Activated CD8-positive, alpha-beta memory T cell treated with anti-CD3 and anti-CD28 coated beads for 24 hours (primary cell): ENCODE data around the gene CHD9.
"Not testable (repeated sequence)": the region's sequence is repeated elsewhere in the genome, so short reads cannot be mapped to it uniquely, and the experiment has no call there.

Experiments used
- DNase-seq: peaks from one replicate; pipeline ENCODE4 v3.0.0-alpha.2; 2020

CHD9 gene

DNA sequence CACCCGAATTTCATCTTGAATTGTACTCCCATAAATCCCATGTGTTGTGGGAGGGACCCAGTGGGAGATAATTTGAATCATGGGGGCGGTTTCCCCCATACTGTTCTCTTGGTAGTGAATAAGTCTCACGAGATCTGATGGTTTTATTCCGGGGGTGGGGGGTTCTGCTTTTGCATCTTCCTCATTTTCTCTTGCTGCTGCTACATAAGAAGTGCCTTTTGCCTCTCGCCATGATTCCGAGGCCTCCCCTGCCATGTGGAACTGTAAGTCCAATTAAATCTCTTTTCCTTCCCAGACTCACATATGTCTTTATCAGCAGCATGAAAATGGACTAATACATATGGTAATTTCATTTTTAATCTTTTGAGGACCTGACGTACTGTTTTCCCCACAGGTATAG is 20.7 kb downstream of the CHD9 start:
- DNase-seq = not testable (repeated sequence)

DNA sequence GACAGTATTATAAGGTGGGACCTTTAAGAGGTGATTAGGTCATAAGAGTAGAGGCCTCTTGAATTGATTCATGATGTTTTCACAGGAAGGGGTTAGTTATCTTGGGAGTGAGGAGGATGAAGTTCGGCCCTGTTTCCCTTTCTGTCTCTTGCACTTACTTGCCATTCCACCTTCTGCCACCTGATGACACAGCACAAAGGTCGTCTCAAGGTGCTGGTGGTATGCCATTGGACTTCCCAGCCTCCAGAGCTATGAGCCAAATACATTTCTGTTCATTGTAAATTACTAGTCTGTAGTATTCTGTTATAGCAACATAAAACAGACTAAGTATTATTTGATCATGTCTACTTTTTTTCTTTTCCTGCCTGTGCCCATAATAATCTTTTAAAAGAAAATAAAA is 23.5 kb downstream of the CHD9 start:
- DNase-seq = no peak

DNA sequence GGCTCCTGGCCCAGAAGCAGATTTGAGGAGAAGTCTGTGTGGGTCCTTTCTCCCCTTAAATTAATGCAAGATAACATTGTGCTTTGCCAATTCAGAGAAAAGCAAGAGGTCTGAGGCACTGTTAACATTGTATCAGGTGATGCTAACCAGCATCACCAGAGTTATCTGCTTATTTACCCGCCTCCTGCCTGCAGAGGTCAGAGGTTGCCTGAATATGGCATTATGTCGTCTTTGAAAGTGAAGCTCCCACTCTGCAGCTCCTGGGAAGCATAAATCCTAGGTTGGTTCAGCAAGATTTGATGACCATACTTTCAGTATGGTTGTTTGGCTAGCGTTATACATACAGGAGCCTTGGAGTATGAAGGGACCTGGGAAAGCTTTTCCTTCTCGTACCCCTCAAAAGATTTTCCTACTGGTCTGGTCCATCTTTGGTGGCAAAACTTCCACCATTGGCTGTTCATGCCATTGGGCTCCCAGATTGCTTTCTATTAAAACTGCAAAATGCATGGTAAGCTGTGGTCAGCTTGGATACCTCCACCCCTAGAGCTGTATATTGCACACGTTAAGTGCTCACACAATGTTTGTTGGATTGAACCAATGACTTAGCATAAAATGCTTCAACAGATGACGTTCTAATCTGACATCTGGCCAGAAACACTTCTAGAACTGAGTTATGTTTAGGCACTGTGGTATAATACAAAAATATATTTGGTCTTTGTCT is 24.1 kb downstream of the CHD9 start:
- DNase-seq = no peak

DNA sequence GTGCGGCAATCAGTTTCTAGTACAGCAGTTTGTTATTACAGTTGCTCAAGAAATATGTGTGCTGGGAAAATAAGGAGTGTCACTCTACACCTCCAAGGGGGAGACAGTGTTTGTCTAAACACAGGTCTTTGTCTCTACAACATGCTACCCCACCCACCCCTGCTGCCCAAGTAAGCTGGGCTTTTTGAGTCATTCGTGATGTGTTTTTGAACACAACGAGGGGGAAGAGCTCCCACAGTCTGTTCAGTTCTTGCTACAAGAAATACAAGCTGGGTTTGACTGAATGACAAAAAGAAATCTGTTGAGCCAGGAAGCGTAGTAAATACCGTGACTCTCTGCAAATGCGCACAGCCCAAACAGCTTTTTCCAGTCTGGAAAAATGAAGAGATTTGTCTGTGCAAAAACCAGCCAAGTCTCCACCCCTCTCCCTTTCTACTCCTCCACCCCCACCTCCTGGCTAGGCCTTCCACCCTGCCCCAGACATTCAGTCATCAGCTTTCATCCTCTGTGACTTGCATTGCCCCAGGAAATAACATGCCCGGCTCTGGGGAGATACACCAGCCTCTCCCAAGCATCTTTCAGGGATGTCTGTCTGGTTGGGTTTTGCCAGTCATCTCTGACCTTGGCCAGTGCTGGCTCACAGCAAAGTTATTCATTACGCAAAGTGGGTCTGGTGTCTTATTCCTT is 25.7 kb downstream of the CHD9 start:
- DNase-seq = no peak

DNA sequence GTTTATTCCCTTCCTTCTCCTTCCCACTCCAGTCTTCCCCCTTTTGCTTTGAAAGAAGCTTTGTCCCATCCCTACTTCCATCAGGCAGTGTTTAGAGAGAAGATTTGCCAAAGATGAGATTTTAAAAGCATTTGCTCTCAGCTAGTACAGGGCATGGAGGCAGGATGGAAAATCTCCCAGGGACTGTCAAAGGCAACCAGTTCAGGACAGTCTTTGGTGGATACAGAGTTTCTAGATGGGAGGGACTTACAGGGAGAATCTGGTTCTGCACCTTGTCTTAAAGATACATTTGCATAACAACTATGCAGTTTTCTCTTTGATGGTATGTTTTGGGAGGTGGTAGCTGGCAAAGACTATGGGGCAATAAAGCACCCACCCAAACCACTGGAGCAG is 26.2 kb downstream of the CHD9 start:
- DNase-seq = no peak

DNA sequence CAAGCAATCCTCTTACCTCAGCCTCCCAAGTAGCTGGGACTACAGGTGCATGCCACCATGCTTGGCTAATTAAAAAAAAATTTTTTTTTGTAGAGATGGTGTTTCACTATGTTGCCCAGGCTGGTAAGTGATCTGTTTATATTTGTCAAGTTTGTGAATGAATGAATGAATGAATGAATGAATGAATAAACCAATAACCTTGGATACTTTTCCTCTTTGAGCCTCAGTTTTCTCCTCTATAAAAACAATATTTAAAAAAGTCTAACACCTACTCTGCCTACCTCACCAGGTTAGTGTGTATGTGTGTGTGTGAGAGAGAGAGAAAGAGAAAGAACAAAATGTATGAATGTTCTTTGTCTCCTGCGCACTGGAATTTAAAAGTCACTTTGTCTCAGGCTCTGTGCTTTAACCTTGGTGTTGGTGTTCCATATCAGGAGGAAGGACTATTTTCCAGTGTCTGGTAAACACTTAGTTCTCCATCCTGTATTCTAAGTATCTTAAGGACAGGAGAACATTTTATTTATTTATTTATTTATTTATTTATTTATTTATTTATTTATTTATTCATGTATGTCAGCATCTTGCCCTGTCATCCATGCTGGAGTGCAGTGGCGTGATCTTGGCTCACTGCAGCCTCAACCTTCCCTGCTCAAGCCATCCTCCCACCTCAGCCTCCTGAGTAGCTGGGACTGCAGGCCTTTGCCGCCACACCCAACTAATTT is 27.1 kb downstream of the CHD9 start:
- no peak for DNase-seq

DNA sequence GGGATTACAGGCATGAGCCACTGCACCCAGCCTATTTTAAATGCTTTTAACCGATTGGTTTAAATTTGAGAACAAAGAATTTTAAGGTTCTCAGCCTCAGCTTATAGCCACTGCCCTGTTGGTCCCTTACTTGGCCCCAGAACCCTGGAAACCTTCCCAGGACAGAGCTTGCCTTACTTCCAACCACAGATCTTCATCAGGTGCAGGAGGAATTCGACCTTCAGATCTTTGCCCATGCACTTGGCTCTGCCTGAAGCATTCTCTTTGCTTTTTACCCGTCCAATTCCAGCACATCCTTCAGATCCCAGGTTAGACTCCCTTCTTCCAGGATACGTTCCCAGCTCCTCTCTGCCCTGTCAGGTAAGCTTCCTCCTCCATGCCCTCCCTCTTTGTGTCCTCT is 27.7 kb downstream of the CHD9 start:
- DNase-seq = no peak

DNA sequence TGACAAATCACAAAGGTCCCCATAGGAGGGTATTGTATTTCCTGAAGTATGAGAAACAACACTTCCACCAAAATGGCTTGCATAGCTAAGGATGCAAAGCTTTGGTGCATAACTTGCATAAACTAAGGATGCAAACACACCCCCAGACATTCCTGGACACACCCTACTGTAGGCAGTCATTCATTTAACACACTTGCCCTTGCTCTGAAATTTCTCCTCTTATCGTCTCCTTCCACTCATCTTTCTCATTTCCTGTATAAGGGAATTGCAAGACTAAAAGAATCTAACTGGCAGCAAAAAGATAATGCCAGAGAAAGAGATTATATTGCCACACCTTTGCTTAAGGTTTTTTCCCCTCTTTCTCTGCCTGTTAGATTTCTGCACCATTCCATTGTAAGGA is 28.3 kb downstream of the CHD9 start:
- DNase-seq = no peak

DNA sequence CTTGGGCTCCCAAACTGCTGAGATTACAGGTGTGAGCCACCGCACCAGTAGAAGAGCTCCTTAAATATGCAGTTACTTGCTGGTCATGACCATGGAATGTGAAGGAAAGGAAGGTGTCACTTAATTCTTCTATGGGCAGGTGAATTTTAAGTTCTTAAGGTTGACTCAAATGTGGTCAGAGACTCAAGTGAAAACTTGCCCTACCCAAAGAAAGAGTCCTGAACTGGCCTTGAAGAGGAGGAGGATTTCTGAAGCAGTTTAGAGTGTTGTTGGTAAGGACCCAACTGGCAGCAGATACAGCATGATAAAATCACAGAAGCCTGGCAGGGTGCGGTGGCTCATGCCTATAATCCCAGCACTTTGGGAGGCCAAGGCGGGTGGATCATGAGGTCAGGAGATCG is 29.4 kb downstream of the CHD9 start:
- no peak for DNase-seq

DNA sequence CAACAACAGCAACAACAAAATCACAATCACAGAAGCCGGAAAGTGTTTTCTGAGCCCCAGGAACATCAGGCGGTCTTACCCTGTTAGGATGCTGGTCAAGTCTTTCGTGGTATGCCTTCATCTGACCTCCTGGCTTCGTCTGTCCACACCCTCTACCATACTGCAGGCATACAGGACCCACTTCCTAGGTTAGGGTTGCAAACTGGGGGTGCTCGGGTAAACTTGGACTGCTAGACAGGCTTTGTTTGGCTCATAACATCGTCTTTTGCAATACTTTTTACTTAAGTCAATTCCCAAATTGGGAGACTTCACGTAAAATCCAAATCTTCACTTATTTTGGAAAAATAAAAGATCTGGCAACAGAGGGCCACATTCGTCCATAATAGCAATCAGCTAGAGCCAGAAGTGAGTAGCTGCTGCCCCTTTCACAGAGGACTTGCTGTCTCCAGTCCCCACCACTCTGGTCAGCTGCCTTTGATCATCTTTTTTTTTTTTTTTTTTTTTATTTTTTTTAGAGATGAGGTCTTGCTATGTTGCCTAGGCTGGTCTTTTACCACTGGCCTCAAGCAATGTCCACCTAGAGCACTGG is 30.0 kb downstream of the CHD9 start:
- no peak for DNase-seq

DNA sequence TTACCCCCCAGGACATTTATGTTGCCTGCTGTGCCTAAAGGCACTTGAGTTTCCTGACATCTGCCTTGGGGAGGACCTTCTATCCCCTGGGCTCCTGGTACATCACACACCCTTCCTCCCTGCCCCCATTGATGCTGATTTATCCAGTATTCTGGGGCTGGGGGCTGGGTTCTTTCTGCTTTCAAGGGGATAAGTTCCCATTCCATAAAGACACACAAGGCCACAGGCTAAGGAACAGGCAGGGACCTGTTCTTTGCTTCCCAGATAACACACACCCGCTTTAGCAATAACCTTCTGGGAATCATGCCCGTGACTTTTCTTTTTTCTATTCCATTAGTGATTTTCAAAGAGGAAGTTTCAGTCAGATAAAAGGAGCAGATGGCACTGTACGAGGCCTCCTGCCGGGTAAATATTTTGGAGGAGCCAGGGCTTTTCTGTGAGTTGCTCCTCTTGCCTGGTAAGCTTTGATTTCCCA is 30.6 kb downstream of the CHD9 start:
- no peak for DNase-seq

DNA sequence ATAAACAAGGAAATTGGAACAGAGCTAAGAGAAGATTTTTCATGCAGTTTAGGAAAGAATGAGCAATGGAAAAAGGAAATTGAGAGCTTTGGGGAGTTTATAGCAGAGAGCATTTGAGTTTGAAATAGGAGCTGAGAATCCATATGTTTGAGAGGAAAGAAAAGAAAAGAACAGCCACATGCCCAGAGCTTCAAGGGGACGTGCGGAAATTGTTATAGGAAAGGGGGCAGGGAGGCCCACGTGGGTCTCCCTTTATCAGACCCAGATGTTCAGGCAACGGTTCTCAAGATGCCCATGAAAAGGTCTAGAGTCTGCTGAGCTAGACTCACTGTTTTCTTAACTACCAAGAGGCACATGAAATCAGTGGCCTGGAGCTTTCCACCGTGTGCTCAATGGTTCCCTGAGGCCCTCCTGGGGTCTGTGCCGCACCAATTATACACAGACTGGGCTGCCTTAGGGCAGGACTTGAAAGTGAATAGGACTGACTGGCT is 31.2 kb downstream of the CHD9 start:
- no peak for DNase-seq

DNA sequence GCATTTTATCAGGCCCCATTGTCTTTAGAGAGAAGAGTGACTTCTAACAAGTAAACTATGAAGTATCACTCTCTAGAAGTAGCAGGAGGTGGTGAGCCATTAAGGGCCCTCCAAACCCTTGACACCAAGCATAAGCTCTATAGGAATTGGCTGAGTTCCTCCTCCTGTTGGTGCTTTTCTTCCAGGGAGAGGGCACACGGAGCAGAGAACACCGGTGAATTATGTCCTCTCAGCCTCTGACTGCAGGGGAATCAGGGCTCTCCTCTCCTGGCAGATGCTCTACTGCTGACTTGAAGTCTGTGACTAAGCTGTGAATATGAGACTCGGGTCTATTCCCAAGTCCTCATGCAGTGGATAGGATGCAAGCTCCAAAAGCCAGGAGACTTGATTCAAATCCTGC is 32.3 kb downstream of the CHD9 start:
- no peak for DNase-seq

DNA sequence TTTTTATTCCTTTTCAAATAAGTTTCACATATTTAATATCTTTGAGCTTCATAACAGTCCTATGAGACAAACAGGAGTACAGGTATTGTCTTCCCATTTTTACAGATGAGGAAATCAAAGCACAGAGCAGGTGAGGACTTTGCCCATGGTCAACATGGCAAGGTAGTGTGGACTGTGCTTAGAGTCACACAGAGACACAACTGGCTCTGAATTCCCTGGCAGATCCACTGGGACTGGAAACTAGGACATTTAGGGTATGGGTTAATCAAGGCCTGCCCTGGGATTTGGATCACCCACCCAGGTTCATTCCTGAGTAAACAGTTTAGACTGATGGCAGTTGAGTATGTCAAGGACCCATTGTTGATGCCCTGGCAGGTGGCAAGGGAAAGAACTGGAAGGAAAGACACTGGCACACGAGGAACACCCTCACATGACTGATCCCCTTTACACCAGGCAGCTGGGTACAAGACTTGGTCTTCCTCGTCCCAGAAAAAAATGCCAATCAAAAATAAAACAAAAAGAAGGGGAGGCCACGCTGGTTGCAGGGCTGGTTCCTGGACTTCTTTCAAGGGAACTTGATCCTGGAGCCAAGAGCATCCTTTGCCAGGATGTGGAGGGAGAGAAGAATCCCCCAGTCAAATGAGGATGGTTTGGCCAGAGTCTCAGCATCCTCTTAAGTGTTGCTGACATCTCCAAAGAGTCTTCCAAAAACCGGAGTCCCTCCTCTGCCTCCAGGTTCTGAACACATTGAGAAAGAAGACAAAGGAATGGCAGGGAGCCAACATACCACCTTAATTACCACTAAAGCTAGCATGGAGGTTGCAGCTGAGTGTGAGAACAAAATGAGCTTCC is 34.9 kb downstream of the CHD9 start:
- no peak for DNase-seq

DNA sequence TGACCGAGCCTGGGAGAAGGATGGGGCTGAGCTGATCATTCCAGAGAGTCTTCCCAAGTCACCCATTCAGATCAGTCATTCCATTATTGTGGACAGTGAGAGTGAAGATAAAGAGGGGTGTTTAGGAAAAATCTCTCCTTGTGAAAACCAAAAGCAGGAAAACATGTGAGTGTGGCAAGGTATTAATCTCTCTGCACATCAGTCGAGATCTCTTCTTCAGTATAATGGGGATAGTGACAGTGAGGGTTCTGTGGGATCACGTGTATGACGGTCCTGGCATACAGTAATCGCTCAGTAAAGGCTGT is 35.4 kb downstream of the CHD9 start:
- DNase-seq = no peak

DNA sequence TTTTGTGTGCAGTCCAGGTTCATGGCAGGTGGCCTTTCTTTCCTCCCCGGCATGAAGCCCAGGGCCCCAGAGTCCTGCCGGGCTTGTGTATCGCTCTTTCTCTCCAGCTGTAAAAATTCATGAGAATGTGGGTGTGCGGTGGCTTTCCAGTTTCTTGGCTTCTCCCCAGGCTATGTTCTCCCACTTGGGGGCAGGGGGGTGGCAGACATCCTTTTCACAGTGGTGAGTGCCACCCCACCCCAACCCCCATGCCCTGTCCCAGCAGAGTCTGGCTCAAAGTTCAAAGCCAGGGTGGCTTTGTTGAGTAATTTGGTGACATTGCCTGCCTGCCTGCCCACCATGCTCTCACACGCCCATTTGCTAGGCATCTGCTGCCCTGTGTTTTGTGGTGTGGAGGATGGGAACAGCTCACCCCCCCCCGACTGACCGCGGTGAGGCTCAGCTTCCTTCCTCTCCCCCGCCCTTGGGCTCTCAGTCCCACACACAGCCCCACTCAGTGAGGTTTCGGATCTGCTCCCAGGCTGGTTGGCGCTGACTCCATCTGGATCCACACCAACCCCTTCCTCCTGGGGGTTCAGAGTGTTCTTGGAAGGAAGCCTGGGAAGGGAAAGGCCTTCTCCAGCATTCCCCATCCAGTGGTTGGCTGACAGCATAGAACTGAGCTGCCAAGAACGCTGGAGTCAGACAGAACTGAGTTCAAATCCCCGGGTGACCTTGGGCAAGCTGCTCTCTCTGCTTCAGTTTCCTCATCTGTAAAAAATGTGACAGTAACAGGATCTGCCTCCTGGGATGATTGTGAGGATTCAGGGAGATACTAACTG is 36.0 kb downstream of the CHD9 start:
- DNase-seq = no peak

DNA sequence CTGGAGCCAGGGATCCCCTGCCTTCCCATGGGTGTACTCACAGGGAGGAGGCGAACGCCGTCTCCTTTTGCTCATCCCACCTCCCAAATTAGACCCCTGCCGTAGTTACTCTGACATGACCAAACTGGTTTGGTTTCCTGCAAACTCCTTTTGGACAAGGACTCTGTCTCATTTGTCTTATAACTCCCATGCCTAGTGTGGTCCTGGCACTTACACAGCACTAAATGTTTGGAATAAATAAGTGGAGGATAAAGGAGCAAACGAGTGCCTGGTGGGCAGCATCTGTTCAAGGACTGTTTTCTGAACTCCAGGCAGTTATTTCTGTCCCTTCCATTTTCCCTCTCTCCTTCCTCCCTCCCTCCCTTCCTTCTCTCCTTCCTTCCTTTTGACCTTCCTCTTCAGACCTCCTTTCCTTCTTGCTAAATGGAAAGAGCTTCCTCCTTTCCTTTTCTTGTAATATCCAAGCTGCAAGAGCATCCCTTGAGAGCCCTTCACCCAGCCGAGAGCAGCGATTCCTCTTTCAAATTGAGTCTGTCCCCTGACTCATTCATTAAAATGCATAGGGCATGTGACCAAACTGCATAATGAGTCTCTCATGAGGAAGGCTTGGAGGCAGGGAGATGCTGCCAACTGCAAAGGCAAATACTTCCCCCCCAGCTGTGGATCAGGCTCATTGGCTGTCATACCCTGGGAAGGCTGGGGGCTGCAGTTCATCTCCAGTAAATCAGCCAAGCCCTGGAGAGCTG is 36.8 kb downstream of the CHD9 start:
- DNase-seq = no peak

DNA sequence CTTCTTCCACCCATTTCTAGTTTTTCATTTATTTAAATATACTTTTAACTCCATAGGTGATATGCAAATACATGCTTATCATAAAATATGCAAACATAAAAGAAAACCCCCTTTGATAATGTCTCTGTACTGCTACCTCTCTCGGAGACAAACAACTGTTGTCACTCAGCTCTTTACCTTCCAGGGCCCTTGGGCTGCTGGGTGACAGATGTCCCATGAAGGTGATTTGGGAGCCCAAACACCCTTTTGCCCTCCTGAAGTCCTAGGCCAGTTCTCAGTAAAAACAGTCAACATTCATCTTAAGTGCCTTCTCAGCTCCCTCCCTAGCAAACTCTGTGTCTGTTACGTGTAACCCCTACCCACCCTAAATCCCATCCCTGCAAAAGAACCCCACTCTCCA is 37.5 kb downstream of the CHD9 start:
- no peak for DNase-seq

DNA sequence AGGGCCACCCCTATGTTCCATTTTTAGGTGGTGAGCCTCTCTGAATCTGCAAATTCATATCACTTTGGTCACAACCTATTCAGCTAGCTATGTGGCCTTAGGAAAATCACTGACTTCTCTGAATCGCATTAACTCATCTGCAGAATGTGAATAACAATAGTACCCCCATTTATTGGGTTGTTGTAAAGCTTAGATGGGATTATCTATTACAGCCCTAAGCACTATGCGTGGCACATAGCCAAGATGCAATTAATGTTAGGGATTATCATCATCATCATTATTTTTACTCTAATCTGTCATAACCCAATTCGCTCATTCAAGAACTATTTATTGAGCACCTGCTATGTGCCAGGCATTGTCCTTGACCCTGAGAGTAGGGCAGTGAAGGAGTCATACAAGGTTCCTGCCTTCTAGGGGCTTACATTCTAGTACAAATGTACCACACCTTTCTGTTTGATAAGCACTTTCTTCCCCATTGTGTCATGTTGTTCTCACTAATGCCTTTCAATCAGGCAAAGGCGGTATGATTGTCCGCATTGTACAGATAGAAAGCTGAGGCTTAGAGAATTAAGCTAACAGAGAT is 38.5 kb downstream of the CHD9 start:
- DNase-seq = no peak

DNA sequence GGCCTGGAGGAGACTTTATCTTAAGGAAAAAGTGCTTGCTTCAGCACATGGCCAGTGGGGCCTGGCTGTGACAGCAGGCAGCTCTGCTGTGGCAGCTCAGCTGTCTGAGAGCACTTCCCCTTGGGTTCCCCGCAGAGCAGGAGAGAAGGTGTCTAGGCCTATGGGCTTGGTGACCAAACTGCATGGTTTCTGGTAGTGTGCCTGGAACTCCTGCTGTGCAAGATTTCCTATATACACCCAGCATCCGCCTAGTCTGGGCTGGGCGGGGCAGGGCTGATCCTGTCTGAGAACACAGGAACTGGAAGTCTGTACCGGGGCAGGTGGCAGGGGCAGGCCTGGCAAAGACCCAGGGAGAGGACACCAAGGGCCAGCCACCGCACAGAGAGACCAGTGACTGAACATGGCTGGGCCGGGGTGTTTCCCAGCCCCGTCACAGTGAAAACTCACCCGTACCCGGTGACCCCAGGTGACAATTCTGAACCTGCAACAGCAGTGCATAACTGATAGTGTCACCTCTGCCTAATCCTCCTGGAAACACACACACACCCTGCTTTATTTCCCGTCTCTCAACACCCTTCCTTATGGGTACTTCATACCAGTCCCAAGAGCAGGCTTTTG is 39.3 kb downstream of the CHD9 start:
- DNase-seq = no peak
